DND-41 (cell line): ENCODE results near the gene DNAJC15.

Experiments used
- ATAC-seq: fragments of 200-7000 bp; cut with Tn5 transposase; 3 replicates; pipeline ENCODE4 v1.9.1; 2021; ENCODE audit warnings: low read depth; ENCODE audit not compliant: insufficient read depth
- DNase-seq: peaks from one replicate; pipeline ENCODE4 v3.0.0-alpha.2; 2020
- H2AFZ ChIP-seq: 2 replicates; pipeline ENCODE4 v1.6.0; 2012; ENCODE audit warnings: low read depth, low read length
- H3K27ac ChIP-seq: 2 replicates; pipeline ENCODE4 v1.5.1; 2012; ENCODE audit warnings: low read length, inconsistent platforms
- H3K27me3 ChIP-seq: fragments of 200-600 bp; sonication (generic); 2 replicates; pipeline ENCODE4 v1.6.0; 2012; ENCODE audit warnings: low read length, mild to moderate bottlenecking, inconsistent platforms; ENCODE audit not compliant: insufficient read depth, poor library complexity
- H3K36me3 ChIP-seq: 2 replicates; pipeline ENCODE4 v1.5.1; 2012; ENCODE audit warnings: low read length, inconsistent platforms; ENCODE audit not compliant: insufficient read depth
- H3K4me1 ChIP-seq: 2 replicates; pipeline ENCODE4 v1.5.1; 2012; ENCODE audit warnings: mild to moderate bottlenecking, low read length; ENCODE audit not compliant: insufficient read depth
- H3K4me2 ChIP-seq: 2 replicates; pipeline ENCODE4 v1.6.0; 2012; ENCODE audit warnings: mild to moderate bottlenecking, moderate library complexity, low read length, inconsistent platforms; ENCODE audit not compliant: insufficient read depth
- H3K4me3 ChIP-seq, 2 experiments: fragments of 200-600 bp in 1 of 2; shearing (Covaris generic) in 1 of 2; 2 replicates each; pipeline ENCODE4 v1.5.1; 2012 to 2016; ENCODE audit warnings: inconsistent platforms in 2 of 2, low read length in 2 of 2, mild to moderate bottlenecking in 2 of 2, low read depth in 1 of 2, moderate library complexity in 1 of 2
- H3K79me2 ChIP-seq: 2 replicates; pipeline ENCODE4 v1.6.0; 2012; ENCODE audit warnings: low read length, inconsistent platforms; ENCODE audit not compliant: insufficient read depth
- H3K9ac ChIP-seq: 2 replicates; pipeline ENCODE4 v1.6.0; 2012; ENCODE audit warnings: low read depth, mild to moderate bottlenecking, inconsistent platforms, low read length, moderate library complexity
- H3K9me3 ChIP-seq: 2 replicates; pipeline ENCODE4 v1.5.1; 2012; ENCODE audit warnings: low read length, moderate library complexity, mild to moderate bottlenecking, inconsistent platforms; ENCODE audit not compliant: insufficient read depth, severe bottlenecking
- H4K20me1 ChIP-seq: 2 replicates; pipeline ENCODE4 v1.6.0; 2012; ENCODE audit warnings: low read length; ENCODE audit not compliant: insufficient read depth
- CTCF ChIP-seq: IDR thresholded peaks from 2 replicates; pipeline ENCODE4 v1.5.1; 2012; ENCODE audit warnings: borderline replicate concordance, low read length, moderate library complexity, mild to moderate bottlenecking; ENCODE audit not compliant: poor library complexity, severe bottlenecking; ENCODE audit errors: extremely low read depth
- EZH2 ChIP-seq: IDR thresholded peaks from 3 replicates; pipeline ENCODE4 v1.6.1; 2012; ENCODE audit warnings: borderline replicate concordance, low read depth, mild to moderate bottlenecking, moderate library complexity, low read length, inconsistent platforms; ENCODE audit not compliant: severe bottlenecking

DNAJC15 gene

GRCh38 chr13:43158516-43158915 lies 135.1 kb downstream of the DNAJC15 start:
- no peak for ATAC-seq
- Histone ChIP-seq H3K27me3 (no peaks in the 10 kb centered on the region), H3K36me3 (no peaks in the 10 kb centered on the region), H3K9me3 (no peaks in the 10 kb centered on the region), H3K27ac (no peak overlapping the region), H4K20me1 (no peaks in the 10 kb centered on the region), H3K79me2 (no peaks in the 10 kb centered on the region), H3K4me1 (no peaks in the 10 kb centered on the region), H2AFZ (no peak overlapping the region), H3K4me3 (no peak overlapping the region), H3K9ac (no peak overlapping the region), H3K4me2 (no peak overlapping the region)
- TF ChIP-seq CTCF (no peak), EZH2 (no peak)
- no peak for DNase-seq

GRCh38 chr13:43159026-43159461 lies 135.7 kb downstream of the DNAJC15 start:
- Histone ChIP-seq H3K9ac (no peak overlapping the region), H3K4me2 (no peak overlapping the region), H3K79me2 (no peaks in the 10 kb centered on the region), H4K20me1 (no peaks in the 10 kb centered on the region), H3K27me3 (no peaks in the 10 kb centered on the region), H3K36me3 (no peaks in the 10 kb centered on the region), H3K4me1 (no peaks in the 10 kb centered on the region), H3K9me3 (no peaks in the 10 kb centered on the region), H3K4me3 (no peak overlapping the region), H2AFZ (no peak overlapping the region), H3K27ac (no peak overlapping the region)
- no peak for DNase-seq
- ATAC-seq, result no peak
- TF ChIP-seq CTCF, result no peak
- no peak for TF ChIP-seq EZH2
